ENCODE measurements around the gene CCDC92. TPM values are rescaled to one million over a fixed set of nuclear protein-coding genes. Genes with fewer than 3 reads are reported as not detected.
A peak's percentile ranks its signal among the peaks of the same experiment; 100 is the strongest.
"Not testable (repeated sequence)": the region's sequence is repeated elsewhere in the genome, so short reads cannot be mapped to it uniquely, and the experiment has no call there.

Gene CCDC92
- total RNA-seq, 1 donor from 2014 or later: 30.9 TPM

- no peak for DNase-seq (ENCODE audit: extremely low read depth, low read depth, low spot score)
Measured at GRCh38 chr12:123912415-123913380, 59.9 kb downstream of the CCDC92 start.

- DNase-seq (ENCODE audit: extremely low read depth, low read depth, low spot score): not testable (repeated sequence)
Measured at GRCh38 chr12:123911672-123912409, 60.8 kb downstream of the CCDC92 start.

- DNase-seq (ENCODE audit: extremely low read depth, low read depth, low spot score): no peak
Measured at GRCh38 chr12:123910761-123911193, 61.9 kb downstream of the CCDC92 start.

- no peak for DNase-seq (ENCODE audit: extremely low read depth, low read depth, low spot score)
Measured at GRCh38 chr12:123910057-123910456, 62.6 kb downstream of the CCDC92 start.

- no peak for DNase-seq (ENCODE audit: extremely low read depth, low read depth, low spot score)
Measured at GRCh38 chr12:123908884-123909725, 63.5 kb downstream of the CCDC92 start.

GRCh38 chr12:123907726-123908476, 64.7 kb downstream of the CCDC92 start:
- DNase-seq (ENCODE audit: extremely low read depth, low read depth, low spot score): no peak

GRCh38 chr12:123906711-123907420, 65.8 kb downstream of the CCDC92 start:
- no peak for DNase-seq (ENCODE audit: extremely low read depth, low read depth, low spot score)

GRCh38 chr12:123905319-123905925, 67.2 kb downstream of the CCDC92 start:
- DNase-seq (ENCODE audit: extremely low read depth, low read depth, low spot score): peak; percentile 44

GRCh38 chr12:123903301-123904065, 69.1 kb downstream of the CCDC92 start:
- no peak for DNase-seq (ENCODE audit: extremely low read depth, low read depth, low spot score)

- no peak for DNase-seq (ENCODE audit: extremely low read depth, low read depth, low spot score)
Measured at GRCh38 chr12:123902821-123903220, 69.8 kb downstream of the CCDC92 start.

- no peak for DNase-seq (ENCODE audit: extremely low read depth, low read depth, low spot score)
Measured at GRCh38 chr12:123900871-123901376, 71.7 kb downstream of the CCDC92 start.

GRCh38 chr12:123899368-123899767, 73.3 kb downstream of the CCDC92 start:
- no peak for DNase-seq (ENCODE audit: extremely low read depth, low read depth, low spot score)

GRCh38 chr12:123898673-123899072, 74.0 kb downstream of the CCDC92 start:
- no peak for DNase-seq (ENCODE audit: extremely low read depth, low read depth, low spot score)

GRCh38 chr12:123897221-123897620, 75.4 kb downstream of the CCDC92 start:
- DNase-seq (ENCODE audit: extremely low read depth, low read depth, low spot score): no peak

GRCh38 chr12:123896767-123897166, 75.9 kb downstream of the CCDC92 start:
- no peak for DNase-seq (ENCODE audit: extremely low read depth, low read depth, low spot score)

GRCh38 chr12:123895451-123895850, 77.2 kb downstream of the CCDC92 start:
- no peak for DNase-seq (ENCODE audit: extremely low read depth, low read depth, low spot score)

GRCh38 chr12:123894823-123895345, 77.7 kb downstream of the CCDC92 start:
- no peak for DNase-seq (ENCODE audit: extremely low read depth, low read depth, low spot score)

- DNase-seq (ENCODE audit: extremely low read depth, low read depth, low spot score): no peak
Measured at GRCh38 chr12:123893276-123893675, 79.4 kb downstream of the CCDC92 start.

Data from glomerular endothelial cell (primary cell).